Gastrocnemius medialis (tissue), 4 donors: ENCODE measurements around the gene UBE2E1.

Experiments used
- CTCF ChIP-seq, 5 experiments: fragments of 450-650 bp in 3 of 5; fragments of 200-600 bp in 2 of 5; sonication (generic) in 2 of 5; IDR thresholded peaks in 4 of 5; conservative IDR thresholded peaks in 1 of 5; 1 replicate in 4 of 5; 2 replicates in 1 of 5; pipeline ENCODE4 v1.5.1; 2016 to 2019; ENCODE audit warnings: antibody characterized with exemption in 5 of 5, mild to moderate bottlenecking in 3 of 5, moderate library complexity in 3 of 5
- POLR2A ChIP-seq, 2 donors: fragments of 450-650 bp; IDR thresholded peaks; one replicate each; pipeline ENCODE4 v1.6.1; 2017; ENCODE audit warnings: antibody characterized with exemption in 2 of 2, mild to moderate bottlenecking in 2 of 2, moderate library complexity in 2 of 2

- TF ChIP-seq CTCF (IDR thresholded peaks at IDR 0.05 in 4 of 5, conservative IDR thresholded peaks at IDR 0.05 in 1 of 5) (no peak), POLR2A (IDR thresholded peaks at IDR 0.05) (no peak)
Measured at GRCh38 chr3:23911397-23911796, 105.6 kb downstream of the UBE2E1 start.
